Body of pancreas (tissue), 4 donors: ENCODE results near the gene SLAMF7. TPM values are rescaled to one million over a fixed set of nuclear protein-coding genes. Genes with fewer than 3 reads are reported as not detected.
A peak's percentile ranks its signal among the peaks of the same experiment; 100 is the strongest.

Source experiments
- ATAC-seq: fragments of 150-250 bp; one replicate; pipeline ENCODE4 v1.9.1; 2016
- DNase-seq, 4 donors: peaks; one replicate each; pipeline ENCODE4 v3.0.0-alpha.2; 2019
- H3K27ac ChIP-seq, 4 donors: fragments of 200-600 bp; sonication (generic); 1 replicate in 3 of 4; 2 replicates in 1 of 4; pipeline versions ENCODE4 v1.5.1 to v1.6.1; 2016 to 2019; ENCODE audit warnings: mild to moderate bottlenecking in 1 of 4, mixed read lengths in 1 of 4, moderate library complexity in 1 of 4
- H3K27me3 ChIP-seq, 2 donors: fragments of 200-600 bp; sonication (generic); one replicate each; pipeline ENCODE4 v1.6.0; 2016; ENCODE audit warnings: mild to moderate bottlenecking in 1 of 2
- H3K36me3 ChIP-seq, 2 donors: fragments of 200-600 bp; sonication (generic); replicated peaks in 1 of 2; 2 replicates each; pipeline ENCODE4 v1.5.1; 2016; ENCODE audit warnings: low read depth in 2 of 2; ENCODE audit not compliant: insufficient read depth in 1 of 2
- H3K4me1 ChIP-seq: fragments of 200-600 bp; sonication (generic); one replicate; pipeline ENCODE4 v1.6.0; 2016
- H3K4me3 ChIP-seq, 2 donors: fragments of 200-600 bp; sonication (generic); 1 replicate in 1 of 2; 2 replicates in 1 of 2; pipeline ENCODE4 v1.5.1; 2016 to 2019
- H3K9me3 ChIP-seq, 3 donors: fragments of 200-600 bp; sonication (generic); 1 replicate in 2 of 3; 2 replicates in 1 of 3; pipeline ENCODE4 v1.5.1; 2016
- POLR2A ChIP-seq, 3 donors: fragments of 450-650 bp; IDR thresholded peaks; one replicate each; pipeline ENCODE4 v1.6.1; 2016; ENCODE audit warnings: antibody characterized with exemption in 3 of 3, mild to moderate bottlenecking in 2 of 3
- WGBS, 2 donors: methylation state at CpG; one replicate each; pipeline ENCODE4 v1.1.5; 2017; 5-methylcytosine and 5-hydroxymethylcytosine counted together
- intact Hi-C: fragments of 100-400 bp; cut with DNase I; formaldehyde crosslinking; loops from one replicate; pipeline ENCODE4 v1.15.1; 2023
- total RNA-seq, 2 donors: library from RNA; depleted of rRNA; stranded (reverse); fragments of >200 nt; gene quantifications; one replicate each; pipeline ENCODE4 v1.1.0, GENCODE V29; 2016
- TF ChIP-seq, protein P1 (sequence below), 7 experiments: fragments of 450-650 bp in 4 of 7; fragments of 200-600 bp in 3 of 7; sonication (generic) in 3 of 7; IDR thresholded peaks; one replicate each; pipeline ENCODE4 v1.5.1; 2016 to 2019; ENCODE audit warnings: antibody characterized with exemption in 7 of 7

The SLAMF7 gene
- total RNA-seq, 2 donors from 2014 or later = 0.26 to 1.3 TPM

- Histone ChIP-seq H3K36me3 (no peaks in the 10 kb centered on the region), H3K27me3 (no peaks in the 10 kb centered on the region), H3K9me3 (no peaks in the 10 kb centered on the region), H3K4me3 (no peak overlapping the region), H3K27ac (no peak overlapping the region), H3K4me1 (no peaks in the 10 kb centered on the region)
- no peak for DNase-seq
- intact Hi-C loops = no loop called here
- TF ChIP-seq, protein P1, sequence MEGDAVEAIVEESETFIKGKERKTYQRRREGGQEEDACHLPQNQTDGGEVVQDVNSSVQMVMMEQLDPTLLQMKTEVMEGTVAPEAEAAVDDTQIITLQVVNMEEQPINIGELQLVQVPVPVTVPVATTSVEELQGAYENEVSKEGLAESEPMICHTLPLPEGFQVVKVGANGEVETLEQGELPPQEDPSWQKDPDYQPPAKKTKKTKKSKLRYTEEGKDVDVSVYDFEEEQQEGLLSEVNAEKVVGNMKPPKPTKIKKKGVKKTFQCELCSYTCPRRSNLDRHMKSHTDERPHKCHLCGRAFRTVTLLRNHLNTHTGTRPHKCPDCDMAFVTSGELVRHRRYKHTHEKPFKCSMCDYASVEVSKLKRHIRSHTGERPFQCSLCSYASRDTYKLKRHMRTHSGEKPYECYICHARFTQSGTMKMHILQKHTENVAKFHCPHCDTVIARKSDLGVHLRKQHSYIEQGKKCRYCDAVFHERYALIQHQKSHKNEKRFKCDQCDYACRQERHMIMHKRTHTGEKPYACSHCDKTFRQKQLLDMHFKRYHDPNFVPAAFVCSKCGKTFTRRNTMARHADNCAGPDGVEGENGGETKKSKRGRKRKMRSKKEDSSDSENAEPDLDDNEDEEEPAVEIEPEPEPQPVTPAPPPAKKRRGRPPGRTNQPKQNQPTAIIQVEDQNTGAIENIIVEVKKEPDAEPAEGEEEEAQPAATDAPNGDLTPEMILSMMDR (IDR thresholded peaks at IDR 0.05) = no peak
- no peak for TF ChIP-seq POLR2A (IDR thresholded peaks at IDR 0.05)
- 82 to 85% methylated on average over 2 to 11 of the region's 11 CpGs for WGBS, 2 donors
- ATAC-seq = no peak
Measured at GRCh38 chr1:160789051-160789701, 50.1 kb downstream of the SLAMF7 start.

DNA sequence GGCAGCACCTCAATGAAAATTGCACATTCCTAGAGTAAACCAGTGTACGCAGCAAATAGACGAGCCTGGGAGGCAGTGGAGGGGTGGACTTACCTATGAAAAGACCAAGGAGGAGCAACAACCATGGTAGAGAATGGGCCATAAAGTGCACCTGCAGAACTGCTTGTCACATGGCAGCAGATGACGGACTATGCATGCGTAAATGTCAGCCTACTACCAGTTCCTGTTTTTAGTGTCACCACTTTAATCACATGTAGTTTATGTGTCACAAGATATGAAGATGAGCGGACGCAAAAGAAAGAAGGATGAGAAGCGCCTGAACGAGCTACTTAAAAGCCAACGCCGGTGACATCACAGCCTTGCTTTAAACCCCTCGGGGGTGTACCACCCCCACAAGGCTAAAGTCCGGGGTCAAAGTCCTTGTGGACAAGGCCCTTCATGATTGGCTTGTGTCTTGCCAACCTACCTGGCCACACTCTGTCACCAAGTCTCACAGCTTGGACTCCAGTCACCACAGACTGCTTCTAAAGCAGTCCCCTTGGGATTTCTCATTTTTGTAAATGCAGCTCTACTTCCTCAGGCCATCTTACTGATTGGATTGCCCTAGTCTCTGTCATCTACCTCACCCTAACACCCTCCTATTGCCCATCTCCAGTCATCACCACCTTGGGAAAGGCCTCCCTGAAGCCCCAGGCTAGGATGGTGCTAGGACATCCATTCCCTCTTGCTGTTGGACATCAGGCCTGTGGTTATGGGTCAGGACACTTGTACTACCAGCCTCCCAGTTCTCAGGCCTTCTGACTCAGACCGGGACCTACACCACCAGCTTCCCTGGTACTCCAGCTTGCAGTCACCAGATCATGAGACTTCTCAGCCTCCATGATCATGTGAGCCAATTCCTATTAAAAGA lies 50.9 kb downstream of the SLAMF7 start:
- no peak for TF ChIP-seq POLR2A (IDR thresholded peaks at IDR 0.05)
- TF ChIP-seq, protein P1 (IDR thresholded peaks at IDR 0.05) = no peak
- no peak for ATAC-seq

GRCh38 chr1:160794376-160794775 lies 55.3 kb downstream of the SLAMF7 start:
- Histone ChIP-seq H3K9me3 (no peaks in the 10 kb centered on the region), H3K4me1 (no peaks in the 10 kb centered on the region), H3K4me3 (no peak overlapping the region), H3K27me3 (no peaks in the 10 kb centered on the region), H3K27ac (no peak overlapping the region), H3K36me3 (no peaks in the 10 kb centered on the region)
- intact Hi-C loops = no loop called here
- DNase-seq (no peak), ATAC-seq (no peak)
- TF ChIP-seq POLR2A (IDR thresholded peaks at IDR 0.05) = no peak
- TF ChIP-seq, protein P1 (IDR thresholded peaks at IDR 0.05) = no peak
- WGBS, 2 donors = 47% methylated on average over 3 of the region's 3 CpGs

More for the DNA sequence above, 50.9 kb downstream of the SLAMF7 start:
- intact Hi-C loops = no loop called here
- Histone ChIP-seq H3K4me1 (no peaks in the 10 kb centered on the region), H3K27me3 (no peaks in the 10 kb centered on the region), H3K9me3 (no peaks in the 10 kb centered on the region), H3K27ac (no peak overlapping the region), H3K4me3 (no peak overlapping the region), H3K36me3 (no peaks in the 10 kb centered on the region)
- 71 to 74% methylated on average over 12 to 13 of the region's 13 CpGs for WGBS, 2 donors
- peak in 1 of 4 donors; percentile 36 for DNase-seq

DNA sequence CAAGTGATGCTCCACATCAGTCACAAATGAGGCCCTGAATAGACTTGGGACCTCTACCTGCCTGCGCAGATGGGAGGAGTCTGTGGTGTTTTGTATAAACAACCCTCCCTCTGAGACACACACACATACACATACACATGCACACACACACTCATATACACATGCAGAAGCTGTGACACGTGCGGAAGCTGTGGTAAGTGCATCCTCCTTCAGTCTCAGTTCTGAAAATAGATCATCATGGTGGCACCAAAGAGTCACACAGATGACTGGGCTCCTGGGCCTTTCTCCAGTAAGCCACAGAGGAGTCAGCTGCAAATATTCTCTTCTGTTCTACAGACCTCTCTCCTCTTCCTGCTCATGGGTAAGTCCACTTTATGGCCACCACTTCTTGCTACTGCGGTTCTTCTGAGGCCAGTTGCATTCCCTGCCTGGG lies 56.9 kb downstream of the SLAMF7 start, which contains the start of gene LY9:
Gene LY9, plus strand, starts transcription at position 224 of the 433 bp plus-strand sequence. Its CDS starts 14 bp downstream, at position 238.
- peak in 1 of 4 donors; percentile 55 for DNase-seq
- H3K27ac ChIP-seq = no peak within 1 kb of the TSS

More for the DNA sequence above, 56.9 kb downstream of the SLAMF7 start, which contains the start of gene LY9:
- TF ChIP-seq, protein P1 (IDR thresholded peaks at IDR 0.05) = no peak
- TF ChIP-seq POLR2A (IDR thresholded peaks at IDR 0.05) = peak in 1 of 3 donors; percentile 12
- H3K9me3 ChIP-seq = no peaks in the 10 kb centered on the region
- 85 to 86% methylated on average over 4 of the region's 4 CpGs for WGBS, 2 donors
- no peak within 1 kb of the TSS for H3K4me3 ChIP-seq
- intact Hi-C loops = no loop called here
- no peaks in the 10 kb centered on the region for H3K27me3 ChIP-seq
- ATAC-seq = no peak
- no peaks in the 10 kb centered on the region for H3K4me1 ChIP-seq
- no peaks in the 10 kb centered on the region for H3K36me3 ChIP-seq
